Thoracic aorta (tissue), 2 donors: ENCODE results near the gene SNRNP40. TPM values are rescaled to one million over a fixed set of nuclear protein-coding genes. Genes with fewer than 3 reads are reported as not detected.

Experiments
- ATAC-seq: fragments of 150-250 bp; one replicate; pipeline ENCODE4 v1.8.0; 2017; ENCODE audit warnings: low read depth; ENCODE audit not compliant: insufficient number of reproducible peaks, low FRiP score
- DNase-seq: peaks from one replicate; pipeline ENCODE4 v3.0.0-alpha.2; 2020; ENCODE audit warnings: low spot score
- H3K27ac ChIP-seq, 2 donors: fragments of 200-600 bp; sonication (generic); 1 replicate in 1 of 2; 2 replicates in 1 of 2; pipeline ENCODE4 v1.5.1; 2016; ENCODE audit warnings: mild to moderate bottlenecking in 2 of 2, moderate library complexity in 2 of 2
- H3K27me3 ChIP-seq: fragments of 200-600 bp; sonication (generic); replicated peaks from 2 replicates; pipeline ENCODE4 v1.6.0; 2016; ENCODE audit warnings: mild to moderate bottlenecking; ENCODE audit not compliant: insufficient read depth
- H3K36me3 ChIP-seq: fragments of 200-600 bp; sonication (generic); one replicate; pipeline ENCODE4 v1.5.1; 2016
- H3K4me1 ChIP-seq, 2 donors: fragments of 200-600 bp; sonication (generic); 1 replicate in 1 of 2; 2 replicates in 1 of 2; pipeline versions ENCODE4 v1.5.1 to v1.6.0; 2016; ENCODE audit warnings: low read depth in 2 of 2, mild to moderate bottlenecking in 1 of 2; ENCODE audit not compliant: control insufficient read depth in 1 of 2
- H3K4me3 ChIP-seq: fragments of 200-600 bp; sonication (generic); 2 replicates; pipeline ENCODE4 v1.5.1; 2016; ENCODE audit warnings: mild to moderate bottlenecking
- H3K9me3 ChIP-seq: fragments of 200-600 bp; sonication (generic); 2 replicates; pipeline ENCODE4 v1.5.1; 2016
- total RNA-seq, 2 donors: library from RNA; depleted of rRNA; stranded (reverse); fragments of >200 nt; gene quantifications; one replicate each; pipeline versions ENCODE4 v1.1.0 to v1.2.3, GENCODE V29; 2016
- TF ChIP-seq, protein P1 (sequence below): fragments of 200-600 bp; sonication (generic); IDR thresholded peaks from one replicate; pipeline ENCODE4 v1.5.1; 2019; ENCODE audit warnings: antibody characterized with exemption

SNRNP40 gene
- total RNA-seq, 2 donors from 2014 or later = 26.5 to 44.1 TPM

GRCh38 chr1:31230378-31230777 lies 66.2 kb downstream of the SNRNP40 start:
- no peak overlapping the region for H3K4me3 ChIP-seq
- TF ChIP-seq, protein P1, sequence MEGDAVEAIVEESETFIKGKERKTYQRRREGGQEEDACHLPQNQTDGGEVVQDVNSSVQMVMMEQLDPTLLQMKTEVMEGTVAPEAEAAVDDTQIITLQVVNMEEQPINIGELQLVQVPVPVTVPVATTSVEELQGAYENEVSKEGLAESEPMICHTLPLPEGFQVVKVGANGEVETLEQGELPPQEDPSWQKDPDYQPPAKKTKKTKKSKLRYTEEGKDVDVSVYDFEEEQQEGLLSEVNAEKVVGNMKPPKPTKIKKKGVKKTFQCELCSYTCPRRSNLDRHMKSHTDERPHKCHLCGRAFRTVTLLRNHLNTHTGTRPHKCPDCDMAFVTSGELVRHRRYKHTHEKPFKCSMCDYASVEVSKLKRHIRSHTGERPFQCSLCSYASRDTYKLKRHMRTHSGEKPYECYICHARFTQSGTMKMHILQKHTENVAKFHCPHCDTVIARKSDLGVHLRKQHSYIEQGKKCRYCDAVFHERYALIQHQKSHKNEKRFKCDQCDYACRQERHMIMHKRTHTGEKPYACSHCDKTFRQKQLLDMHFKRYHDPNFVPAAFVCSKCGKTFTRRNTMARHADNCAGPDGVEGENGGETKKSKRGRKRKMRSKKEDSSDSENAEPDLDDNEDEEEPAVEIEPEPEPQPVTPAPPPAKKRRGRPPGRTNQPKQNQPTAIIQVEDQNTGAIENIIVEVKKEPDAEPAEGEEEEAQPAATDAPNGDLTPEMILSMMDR = no peak
- ATAC-seq (no peak), DNase-seq (no peak)
- H3K36me3 ChIP-seq = no peaks in the 10 kb centered on the region
- H3K4me1 ChIP-seq = no peaks in the 10 kb centered on the region
- no peaks in the 10 kb centered on the region for H3K27me3 ChIP-seq
- no peak overlapping the region for H3K27ac ChIP-seq
- no peaks in the 10 kb centered on the region for H3K9me3 ChIP-seq

- H3K4me3 ChIP-seq = no peak overlapping the region
- no peaks in the 10 kb centered on the region for H3K9me3 ChIP-seq
- DNase-seq (no peak), ATAC-seq (no peak)
- no peak overlapping the region for H3K27ac ChIP-seq
- H3K27me3 ChIP-seq = no peaks in the 10 kb centered on the region
- H3K36me3 ChIP-seq = no peaks in the 10 kb centered on the region
- H3K4me1 ChIP-seq = no peaks in the 10 kb centered on the region
- TF ChIP-seq, protein P1 = no peak
Measured at GRCh38 chr1:31228986-31229385, 67.6 kb downstream of the SNRNP40 start.

DNA sequence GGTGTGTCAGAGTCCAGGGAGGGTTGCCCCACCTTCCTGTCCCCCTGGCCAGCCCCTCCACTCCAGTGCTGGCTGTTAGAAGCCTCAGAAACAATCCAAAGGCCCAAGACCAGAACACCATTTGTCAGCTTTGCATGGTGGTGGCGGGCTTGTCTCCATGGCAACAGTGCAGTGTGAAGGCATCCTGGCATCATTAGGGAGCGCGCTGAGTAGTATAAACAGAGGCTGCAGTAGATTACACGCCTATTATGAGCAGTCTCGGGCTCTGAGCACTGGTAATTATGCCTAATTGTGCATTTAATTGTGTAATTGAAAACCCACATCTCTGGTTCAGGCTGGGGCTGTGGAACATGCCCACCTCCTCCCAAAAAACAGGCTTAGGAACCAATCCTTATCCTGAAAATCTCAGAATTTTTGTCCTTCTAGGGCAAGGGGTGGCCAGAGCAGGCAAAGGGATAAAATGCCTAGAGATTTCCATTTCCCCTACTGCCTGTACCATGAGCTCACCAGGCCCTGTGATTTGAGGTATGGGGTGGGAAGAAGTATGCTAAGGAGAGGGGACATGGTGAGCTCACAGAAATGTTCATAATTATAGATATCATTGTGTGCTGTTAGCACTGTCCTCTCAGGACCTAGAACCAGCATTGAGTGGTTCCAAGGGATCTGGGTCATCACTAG lies 68.6 kb downstream of the SNRNP40 start:
- no peaks in the 10 kb centered on the region for H3K27me3 ChIP-seq
- no peak overlapping the region for H3K27ac ChIP-seq
- H3K9me3 ChIP-seq = no peaks in the 10 kb centered on the region
- H3K36me3 ChIP-seq = no peaks in the 10 kb centered on the region
- TF ChIP-seq, protein P1 = no peak
- no peak for ATAC-seq
- H3K4me1 ChIP-seq = no peaks in the 10 kb centered on the region
- no peak overlapping the region for H3K4me3 ChIP-seq
- no peak for DNase-seq

- Histone ChIP-seq H3K4me1 (no peaks in the 10 kb centered on the region), H3K36me3 (no peaks in the 10 kb centered on the region), H3K4me3 (no peak overlapping the region), H3K27ac (no peak overlapping the region), H3K27me3 (no peaks in the 10 kb centered on the region), H3K9me3 (no peaks in the 10 kb centered on the region)
- TF ChIP-seq, protein P1 = no peak
- ATAC-seq = no peak
- no peak for DNase-seq
Measured at GRCh38 chr1:31224068-31224467, 72.5 kb downstream of the SNRNP40 start.

- no peak for DNase-seq
- Histone ChIP-seq H3K27ac (no peak overlapping the region), H3K4me1 (no peaks in the 10 kb centered on the region), H3K4me3 (no peak overlapping the region), H3K36me3 (no peaks in the 10 kb centered on the region), H3K9me3 (no peaks in the 10 kb centered on the region), H3K27me3 (no peaks in the 10 kb centered on the region)
- TF ChIP-seq, protein P1 = no peak
- no peak for ATAC-seq
Measured at GRCh38 chr1:31222176-31222575, 74.4 kb downstream of the SNRNP40 start.
